A549 treated with DMSO at 1 μM for 4 hours (cell line): ENCODE data around the gene VANGL1. TPM values are rescaled to one million over a fixed set of nuclear protein-coding genes. Genes with fewer than 3 reads are reported as not detected.

ENCODE experiments used
- total RNA-seq: library from RNA; stranded (reverse); fragments of 200-300 nt; extraction: Qiagen RNA extraction; gene quantifications from 5 replicates; pipeline ENCODE4 v1.2.3, GENCODE V29; 2022; ENCODE audit warnings: low read depth

VANGL1 gene
- total RNA-seq = 18.5 to 25.6 TPM (median 22.7 TPM) in 5 replicates

DNA sequence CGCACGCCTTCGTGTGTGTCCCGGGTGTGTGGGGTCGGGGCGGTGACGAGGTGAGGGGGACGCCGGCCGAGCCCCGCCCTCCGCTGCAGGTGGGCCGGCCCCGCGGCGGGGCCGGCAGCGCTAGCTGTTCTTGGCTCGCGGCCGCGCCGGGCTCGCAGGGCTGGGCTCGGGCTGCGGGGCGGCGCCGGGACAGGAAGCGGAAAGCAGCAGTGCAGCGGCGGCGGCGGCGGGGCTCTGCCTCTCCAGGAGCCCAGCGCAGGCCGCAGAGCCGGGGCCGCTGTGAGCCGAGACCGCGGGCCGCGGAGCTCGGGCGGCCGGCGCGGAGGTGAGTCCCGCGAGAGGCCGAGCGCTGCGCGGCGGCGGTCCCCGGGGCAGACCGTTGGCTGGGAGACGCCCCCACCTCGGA is at the start of gene VANGL1:
VANGL1 (plus strand) TSS at position 209 of the 406 bp plus-strand sequence. CDS start 9,444 bp downstream, outside the sequence.

Other genes starting within 250 kb of the VANGL1 start
- gene CASQ2, start 126.7 kb downstream of the VANGL1 start, total RNA-seq = not detected in 5 replicates
- gene NHLH2, start 199.2 kb downstream of the VANGL1 start, total RNA-seq = 0.03 TPM in 1 of 5 replicates, not detected in the others